H1 (cell line): ENCODE results near the gene GPC1. TPM values are rescaled to one million over a fixed set of nuclear protein-coding genes. Genes with fewer than 3 reads are reported as not detected.

Source experiments
- CTCF ChIA-PET: fragments of 300-600 bp; sonication (Branson Sonifier 250); formaldehyde crosslinking; loops from one replicate; lab custom pipeline; 2021; ENCODE audit not compliant: partially characterized antibody; lab: Charles Lee
- POLR2A ChIA-PET: fragments of 300-600 bp; sonication (Branson Sonifier 250); formaldehyde crosslinking; loops from one replicate; lab custom pipeline; 2021; ENCODE audit warnings: inconsistent platforms; ENCODE audit not compliant: partially characterized antibody; lab: Charles Lee
- DNase-seq, 2 experiments: peaks; one replicate each; pipeline versions ENCODE4 v3.0.0 to v3.0.0-alpha.2; 2010 to 2022; ENCODE audit warnings: low spot score in 2 of 2, low read depth in 1 of 2, mixed read lengths in 1 of 2
- FAIRE-seq: peaks from 2 replicates; lab custom pipeline; 2011; peaks lifted over from hg19 to GRCh38; lab: Jason Lieb, UNC
- H2AFZ ChIP-seq: 2 replicates; pipeline ENCODE4 v1.8.1; 2012; ENCODE audit warnings: low read length, inconsistent platforms
- H2AK5ac ChIP-seq: 2 replicates; pipeline ENCODE4 v1.6.1; 2013; ENCODE audit warnings: low read depth, low read length
- H2BK120ac ChIP-seq: replicated peaks from 2 replicates; pipeline ENCODE3; 2013; ENCODE audit warnings: low read depth, low read length, inconsistent platforms
- H2BK12ac ChIP-seq: 2 replicates; pipeline ENCODE4 v1.6.1; 2013; ENCODE audit warnings: low read depth, low read length
- H2BK15ac ChIP-seq: 2 replicates; pipeline ENCODE4 v1.6.1; 2013; ENCODE audit warnings: low read length
- H2BK20ac ChIP-seq: 2 replicates; pipeline ENCODE4 v1.6.1; 2013; ENCODE audit warnings: low read length
- H2BK5ac ChIP-seq: 2 replicates; pipeline ENCODE4 v1.6.1; 2013; ENCODE audit warnings: low read depth, low read length
- H3K14ac ChIP-seq: 2 replicates; pipeline ENCODE4 v1.6.1; 2013; ENCODE audit warnings: inconsistent platforms; ENCODE audit not compliant: insufficient read length
- H3K18ac ChIP-seq: 2 replicates; pipeline ENCODE4 v1.6.1; 2013; ENCODE audit warnings: low read length; ENCODE audit errors: extremely low read depth
- H3K23ac ChIP-seq: 2 replicates; pipeline ENCODE4 v1.6.1; 2013; ENCODE audit warnings: inconsistent platforms; ENCODE audit not compliant: insufficient read length
- H3K23me2 ChIP-seq: 2 replicates; pipeline ENCODE4 v1.6.1; 2013; ENCODE audit warnings: low read depth, low read length
- H3K27ac ChIP-seq: 2 replicates; pipeline ENCODE4 v1.6.1; 2011; ENCODE audit warnings: low read depth, low read length, inconsistent platforms
- H3K27me3 ChIP-seq, 4 experiments: replicated peaks in 1 of 4; 1 replicate in 1 of 4; 2 replicates in 3 of 4; pipeline versions ENCODE4 v1.6.1 to v1.8.1; 2011 to 2013; ENCODE audit warnings: low read length in 3 of 4, mild to moderate bottlenecking in 3 of 4, inconsistent platforms in 2 of 4, mixed read lengths in 2 of 4, moderate library complexity in 1 of 4; ENCODE audit not compliant: control insufficient read depth in 3 of 4, insufficient read depth in 3 of 4; ENCODE audit errors: extremely low read depth in 1 of 4
- H3K36me3 ChIP-seq, 4 experiments: 2 replicates each; pipeline versions ENCODE4 v1.6.1 to v1.8.1; 2011 to 2013; ENCODE audit warnings: mild to moderate bottlenecking in 4 of 4, low read length in 3 of 4, moderate library complexity in 2 of 4, control low read depth in 1 of 4, inconsistent platforms in 1 of 4; ENCODE audit not compliant: insufficient read depth in 4 of 4, control insufficient read depth in 2 of 4
- H3K4ac ChIP-seq: replicated peaks from 2 replicates; pipeline ENCODE3; 2013; ENCODE audit warnings: low read length, low read depth, mixed read lengths, inconsistent platforms; ENCODE audit not compliant: insufficient read length
- H3K4me1 ChIP-seq, 4 experiments: replicated peaks in 1 of 4; 1 replicate in 1 of 4; 2 replicates in 3 of 4; pipeline versions ENCODE4 v1.6.1 to v1.8.1; 2011 to 2013; ENCODE audit warnings: low read length in 3 of 4, inconsistent platforms in 2 of 4, mixed read lengths in 1 of 4; ENCODE audit not compliant: insufficient read depth in 4 of 4, control insufficient read depth in 3 of 4
- H3K4me2 ChIP-seq, 2 experiments: 2 replicates each; pipeline versions ENCODE4 v1.6.1 to v1.8.1; 2011 to 2013; ENCODE audit warnings: low read depth in 2 of 2, low read length in 2 of 2, control low read depth in 1 of 2, inconsistent platforms in 1 of 2, mild to moderate bottlenecking in 1 of 2; ENCODE audit not compliant: insufficient read depth in 1 of 2
- H3K4me3 ChIP-seq, 4 experiments: fragments of 200-600, 300-600 bp in 1 of 4; sonication (generic), shearing (Covaris generic), sonication (Bioruptor Twin) in 1 of 4; 2 replicates each; pipeline versions ENCODE4 v1.5.1 to v1.8.1; 2011 to 2016; ENCODE audit warnings: low read length in 4 of 4, low read depth in 3 of 4, control low read depth in 2 of 4, inconsistent platforms in 2 of 4, mild to moderate bottlenecking in 2 of 4, mixed read lengths in 1 of 4, moderate library complexity in 1 of 4; ENCODE audit not compliant: insufficient read depth in 2 of 4; ENCODE audit errors: extremely low read depth in 1 of 4
- H3K56ac ChIP-seq: replicated peaks from 2 replicates; pipeline ENCODE3; 2013; ENCODE audit warnings: low read depth, mild to moderate bottlenecking, mixed read lengths, low read length, inconsistent platforms; ENCODE audit not compliant: insufficient read length
- H3K79me1 ChIP-seq: 2 replicates; pipeline ENCODE4 v1.6.1; 2013; ENCODE audit warnings: low read depth, low read length, control low read depth
- H3K79me2 ChIP-seq, 2 experiments: 2 replicates each; pipeline versions ENCODE4 v1.6.1 to v1.8.1; 2012 to 2013; ENCODE audit warnings: low read length in 2 of 2, mild to moderate bottlenecking in 2 of 2, inconsistent platforms in 1 of 2; ENCODE audit not compliant: insufficient read depth in 2 of 2, control insufficient read depth in 1 of 2
- H3K9ac ChIP-seq, 4 experiments: replicated peaks in 1 of 4; 1 replicate in 1 of 4; 2 replicates in 3 of 4; pipeline versions ENCODE4 v1.6.1 to v1.8.1; 2011 to 2013; ENCODE audit warnings: low read depth in 3 of 4, low read length in 3 of 4, control low read depth in 2 of 4, mild to moderate bottlenecking in 2 of 4, moderate library complexity in 2 of 4, inconsistent platforms in 1 of 4; ENCODE audit errors: extremely low read depth in 1 of 4
- H3K9me3 ChIP-seq, 2 experiments: 2 replicates each; pipeline versions ENCODE4 v1.6.1 to v1.8.1; 2012 to 2013; ENCODE audit warnings: mild to moderate bottlenecking in 2 of 2, moderate library complexity in 2 of 2, control low read depth in 1 of 2, inconsistent platforms in 1 of 2, low read depth in 1 of 2, low read length in 1 of 2, mixed read lengths in 1 of 2; ENCODE audit not compliant: insufficient read depth in 2 of 2
- H4K20me1 ChIP-seq, 2 experiments: replicated peaks in 1 of 2; 2 replicates each; pipeline versions ENCODE3 to v1.8.1; 2011 to 2013; ENCODE audit warnings: inconsistent platforms in 2 of 2, low read length in 2 of 2, mild to moderate bottlenecking in 1 of 2; ENCODE audit not compliant: insufficient read depth in 2 of 2, control insufficient read depth in 1 of 2
- H4K5ac ChIP-seq: 2 replicates; pipeline ENCODE4 v1.6.1; 2013; ENCODE audit warnings: low read length, low read depth, mixed read lengths, inconsistent platforms; ENCODE audit not compliant: insufficient read length
- H4K8ac ChIP-seq: 2 replicates; pipeline ENCODE4 v1.8.0; 2013; ENCODE audit warnings: mild to moderate bottlenecking, moderate library complexity, low read length, inconsistent platforms; ENCODE audit not compliant: insufficient read depth; ENCODE audit errors: extremely low read depth
- H4K91ac ChIP-seq: replicated peaks from 2 replicates; pipeline ENCODE3; 2013; ENCODE audit warnings: low read length, mixed read lengths, inconsistent platforms; ENCODE audit not compliant: insufficient read length
- CBX5 ChIP-seq: fragments of 300-800, 300-1000 bp; sonication (generic); IDR thresholded peaks from 2 replicates; pipeline ENCODE4 v1.7.1; 2016; ENCODE audit warnings: antibody characterized with exemption, low read length, low read depth
- CTBP2 ChIP-seq: IDR thresholded peaks from 2 replicates; pipeline ENCODE4 v1.7.0; 2011; ENCODE audit warnings: borderline replicate concordance, mild to moderate bottlenecking, moderate library complexity, mixed read lengths, low read length; ENCODE audit not compliant: insufficient read depth, insufficient read length
- EP300 ChIP-seq, 2 experiments: IDR thresholded peaks; 1 replicate in 1 of 2; 2 replicates in 1 of 2; pipeline ENCODE4 v1.6.1; 2011 to 2012; ENCODE audit warnings: low read depth in 2 of 2, low read length in 2 of 2, mild to moderate bottlenecking in 2 of 2, borderline replicate concordance in 1 of 2, inconsistent platforms in 1 of 2, moderate library complexity in 1 of 2
- KDM1A ChIP-seq: fragments of 200-600, 300-600 bp; sonication (generic); IDR thresholded peaks from 2 replicates; pipeline ENCODE4 v1.7.1; 2016; ENCODE audit warnings: mild to moderate bottlenecking, low read length, borderline replicate concordance
- MAFK ChIP-seq: IDR thresholded peaks from 2 replicates; pipeline ENCODE4 v1.6.1; 2012; ENCODE audit warnings: low read depth, mild to moderate bottlenecking, improper control_type of control experiment, low read length
- POU5F1 ChIP-seq: IDR thresholded peaks from 2 replicates; pipeline ENCODE4 v1.6.1; 2011; ENCODE audit warnings: low read depth, mild to moderate bottlenecking, low read length, moderate library complexity
- SAP30 ChIP-seq: fragments of 300-600 bp; sonication (generic); IDR thresholded peaks from 2 replicates; pipeline ENCODE4 v1.7.1; 2012; ENCODE audit warnings: low read length, moderate library complexity, mild to moderate bottlenecking, inconsistent platforms; ENCODE audit not compliant: insufficient read depth, insufficient replicate concordance
- SIN3A ChIP-seq, 2 experiments: IDR thresholded peaks in 1 of 2; conservative IDR thresholded peaks in 1 of 2; 2 replicates each; pipeline ENCODE4 v1.6.1; 2011 to 2012; ENCODE audit warnings: low read length in 2 of 2, improper control_type of control experiment in 1 of 2, low read depth in 1 of 2, mild to moderate bottlenecking in 1 of 2
- SIRT6 ChIP-seq: IDR thresholded peaks from one replicate; pipeline ENCODE4 v1.7.1; 2012; ENCODE audit warnings: low read length, inconsistent platforms
- SP1 ChIP-seq: IDR thresholded peaks from 2 replicates; pipeline ENCODE4 v1.6.1; 2011; ENCODE audit warnings: low read depth, low read length
- SP2 ChIP-seq: IDR thresholded peaks from 2 replicates; pipeline ENCODE4 v1.6.1; 2012; ENCODE audit warnings: mild to moderate bottlenecking, low read length, inconsistent platforms
- SP4 ChIP-seq: IDR thresholded peaks from 2 replicates; pipeline ENCODE4 v1.6.1; 2012; ENCODE audit warnings: low read length, inconsistent platforms
- TAF7 ChIP-seq: optimal IDR thresholded peaks from 2 replicates; pipeline ENCODE3; 2011; ENCODE audit warnings: low read depth, mild to moderate bottlenecking, inconsistent platforms, low read length, moderate library complexity, borderline replicate concordance
- WGBS, 2 experiments: shearing (Covaris generic) in 1 of 2; methylation state at CpG; one replicate each; pipeline versions ENCODE4 v1.1.6 to v1.1.7; 2013 to 2015; ENCODE audit warnings: low lambda C conversion rate in 2 of 2, mixed read lengths in 2 of 2, inconsistent platforms in 1 of 2, low coverage in 1 of 2, missing lambda C conversion rate in 1 of 2; ENCODE audit not compliant: insufficient replicate concordance in 2 of 2, insufficient coverage in 1 of 2, insufficient read length in 1 of 2; ENCODE audit errors: extremely low coverage in 1 of 2, missing lambda C conversion rate in 1 of 2; 5-methylcytosine and 5-hydroxymethylcytosine counted together
- polyA plus RNA-seq, 7 experiments: library from polyadenylated mRNA; depleted of rRNA in 3 of 7; stranded (reverse) in 5 of 7; unstranded in 2 of 7; fragments of >200 nt in 5 of 7; fragments of 200-250 nt in 2 of 7; gene quantifications; 1 replicate in 5 of 7; 2 replicates in 1 of 7; 4 replicates in 1 of 7; pipeline versions ENCODE4 v1.2.1 to v1.2.3, GENCODE V29; 2011 to 2013; ENCODE audit warnings: missing spikeins in 2 of 7, mixed read lengths in 2 of 7
- total RNA-seq: library from RNA; stranded (reverse); fragmentation: NEBNext Ultra II Directional; extraction: Animal tissue kit (Norgen Biotek cat#: 25700); gene quantifications from 2 replicates; pipeline ENCODE4 v1.2.1, GENCODE V29; 2021

The GPC1 gene
- total and polyA plus RNA-seq, 2 of the 8 experiments (the other 6 are each of a cell fraction or from before 2014, with no cell fraction given) = 21.9 to 28.3 TPM

- peaks cover 5% of the 10 kb centered on the region; the same call in 1 of the 2 replicates for H3K79me1 ChIP-seq
- H2BK5ac ChIP-seq = no peak overlapping the region
- no peak overlapping the region for H3K4ac ChIP-seq
- no peak overlapping the region for H3K9ac ChIP-seq
- H4K91ac ChIP-seq = peak overlapping the region; percentile 42
- no peak overlapping the region for H3K14ac ChIP-seq
- H2BK15ac ChIP-seq = no peak overlapping the region
- no peaks in the 10 kb centered on the region for H3K9me3 ChIP-seq
- 82% methylated on average over 8 of the region's 17 CpGs; no CpG with 5 or more reads in 1 of the 2 experiments for WGBS, 2 experiments
- no peak overlapping the region for H3K27ac ChIP-seq
- no peak overlapping the region for H3K4me2 ChIP-seq
- H2BK12ac ChIP-seq = no peak overlapping the region; the same call in 1 of the 2 replicates
- no peak for DNase-seq
- no peak overlapping the region for H3K23ac ChIP-seq
- H3K79me2 ChIP-seq = peaks cover 0 to 6% of the 10 kb centered on the region in 2 experiments; a peak in 1 of 4 replicates
- no peak overlapping the region for H3K4me3 ChIP-seq
- H3K18ac ChIP-seq = no peak overlapping the region
- TF ChIP-seq CTBP2 = no peak
- no peak for TF ChIP-seq SAP30
- no peak for TF ChIP-seq TAF7
- TF ChIP-seq SP2 = no peak
- no peak for TF ChIP-seq SIRT6
- no peak for TF ChIP-seq SP4
- TF ChIP-seq SIN3A (conservative IDR thresholded peaks at IDR 0.05 in 1 of 2, IDR thresholded peaks at IDR 0.05 in 1 of 2; ENCODE audit: low read depth in 1 of 2, low read length in 2 of 2) = no peak
- no peak for TF ChIP-seq SP1
- TF ChIP-seq EP300 (IDR thresholded peaks at IDR 0.05; ENCODE audit: borderline replicate concordance in 1 of 2, low read depth in 2 of 2, low read length in 2 of 2) = no peak
- no peak for TF ChIP-seq MAFK
- TF ChIP-seq POU5F1 = no peak
- no peak for TF ChIP-seq KDM1A
- TF ChIP-seq CBX5 = no peak
- CTCF ChIA-PET = interaction anchor here (1.0 to 1.9 kb wide), 3 partner anchors 10 to 209 kb away, joined by 3 to 5 read pairs (median 4); no protein-coding TSS in a partner anchor
- POLR2A ChIA-PET = no interaction called here
- peaks cover 11 to 12% (median 11%) of the 10 kb centered on the region in 4 experiments for H3K27me3 ChIP-seq
- peak overlapping the region; percentile 25; the same call in 1 of the 2 replicates for H4K8ac ChIP-seq
- no peaks in the 10 kb centered on the region; a peak in 1 of 8 replicates for H3K36me3 ChIP-seq
- FAIRE-seq = no peak
- no peak overlapping the region for H3K56ac ChIP-seq
- H2BK120ac ChIP-seq = no peak overlapping the region
- H4K5ac ChIP-seq = no peak overlapping the region
- H2BK20ac ChIP-seq = no peak overlapping the region
- H2AFZ ChIP-seq = no peak overlapping the region
- peaks cover 21 to 48% of the 10 kb centered on the region in 2 experiments for H4K20me1 ChIP-seq
- no peak overlapping the region for H2AK5ac ChIP-seq
- H3K4me1 ChIP-seq = peaks cover 0 to 5% (median under 1%) of the 10 kb centered on the region in 4 experiments; a peak in 2 of 7 replicates
- no peaks in the 10 kb centered on the region for H3K23me2 ChIP-seq
Measured at GRCh38 chr2:240441993-240442411, 6.5 kb downstream of the GPC1 start.
